Endodermal cell (in vitro differentiated cells): ENCODE data around the gene ECD. TPM values are rescaled to one million over a fixed set of nuclear protein-coding genes. Genes with fewer than 3 reads are reported as not detected.

Experiments used
- DNase-seq: peaks from one replicate; pipeline ENCODE4 v3.0.0-alpha.2; 2017
- H3K27ac ChIP-seq: 2 replicates; pipeline ENCODE4 v1.5.1; 2013; ENCODE audit warnings: mild to moderate bottlenecking, low read depth, low read length, moderate library complexity
- H3K27me3 ChIP-seq: 2 replicates; pipeline ENCODE4 v1.6.1; 2013; ENCODE audit warnings: mild to moderate bottlenecking, low read length, moderate library complexity; ENCODE audit not compliant: insufficient read depth, control insufficient read depth, poor library complexity, severe bottlenecking
- H3K36me3 ChIP-seq: 2 replicates; pipeline ENCODE4 v1.7.0; 2013; ENCODE audit warnings: mild to moderate bottlenecking, low read length, moderate library complexity; ENCODE audit not compliant: control insufficient read depth, insufficient read depth
- H3K4me1 ChIP-seq: one replicate; pipeline ENCODE4 v1.7.0; 2013; ENCODE audit warnings: low read length; ENCODE audit not compliant: control insufficient read depth, insufficient read depth
- H3K4me3 ChIP-seq: 2 replicates; pipeline ENCODE4 v1.5.1; 2013; ENCODE audit warnings: mild to moderate bottlenecking, low read length, moderate library complexity
- H3K9ac ChIP-seq: 2 replicates; pipeline ENCODE4 v1.6.1; 2013; ENCODE audit warnings: mild to moderate bottlenecking, low read length, moderate library complexity; ENCODE audit not compliant: poor library complexity, severe bottlenecking; ENCODE audit errors: extremely low read depth
- H3K9me3 ChIP-seq: 2 replicates; pipeline ENCODE4 v1.6.1; 2013; ENCODE audit warnings: mild to moderate bottlenecking, low read length, moderate library complexity; ENCODE audit not compliant: control insufficient read depth
- H3K27ac Mint-ChIP-seq: 2 replicates; pipeline ENCODE4 v1.8.0; 2020; ENCODE audit warnings: mixed read lengths
- H3K27me3 Mint-ChIP-seq: 2 replicates; pipeline ENCODE4 v1.8.0; 2021; ENCODE audit warnings: mild to moderate bottlenecking, mixed read lengths; ENCODE audit not compliant: insufficient read depth
- H3K36me3 Mint-ChIP-seq: 2 replicates; pipeline ENCODE4 v1.8.0; 2020; ENCODE audit warnings: low read depth, mixed read lengths
- H3K4me1 Mint-ChIP-seq: 2 replicates; pipeline ENCODE4 v1.8.0; 2020; ENCODE audit warnings: mixed read lengths
- H3K4me3 Mint-ChIP-seq: 2 replicates; pipeline ENCODE4 v1.8.0; 2020; ENCODE audit warnings: mild to moderate bottlenecking, moderate library complexity, mixed read lengths
- H3K9me3 Mint-ChIP-seq: 2 replicates; pipeline ENCODE4 v1.8.0; 2020; ENCODE audit warnings: mild to moderate bottlenecking, mixed read lengths
- CTCF ChIP-seq: fragments of 200-600 bp; sonication (generic); conservative IDR thresholded peaks from 2 replicates; pipeline ENCODE4 v1.5.0; 2021; ENCODE audit warnings: antibody characterized with exemption, mild to moderate bottlenecking
- WGBS, 2 experiments: methylation state at CpG; one replicate each; pipeline versions ENCODE4 v1.1.5 to v1.1.7; 2013; ENCODE audit warnings: missing lambda C conversion rate in 2 of 2, mixed read lengths in 1 of 2; ENCODE audit not compliant: insufficient coverage in 1 of 2, insufficient read length in 1 of 2; 5-methylcytosine and 5-hydroxymethylcytosine counted together
- long read RNA-seq, 4 experiments: library from polyadenylated mRNA in 2 of 4; library from RNA in 1 of 4; library from capped mRNA in 1 of 4; stranded (forward) in 3 of 4; unstranded in 1 of 4; transcript quantifications; one replicate each; pipeline ENCODE4 v2.0.0, GENCODE V29; 2020 to 2021; ENCODE audit warnings: inconsistent platforms in 1 of 4
- polyA plus RNA-seq, 2 experiments: library from polyadenylated mRNA; stranded (reverse); fragments of 50-300 nt; gene quantifications; one replicate each; pipeline ENCODE4 v1.2.3, GENCODE V29; 2013
- total RNA-seq, 2 donors: library from RNA; stranded (reverse); fragmentation: NEBNext Ultra II Directional in 1 of 2; extraction: Animal tissue kit (Norgen Biotek cat#: 25700) in 1 of 2; gene quantifications; 2 replicates in 1 of 2; 3 replicates in 1 of 2; pipeline ENCODE4 v1.2.1, GENCODE V29; 2021

The ECD gene
- total RNA-seq = 10 to 100 TPM; 38.4 to 40.7 TPM
- polyA plus RNA-seq (2013, experiment 1 of 2) = 34.1 TPM
- polyA plus RNA-seq (2013, experiment 2 of 2) = 32.7 TPM
- long read RNA-seq, experiment 1, transcript ECD-201 (14 exons, 3,069 nt) = major isoform, 11 of 20 reads
- long read RNA-seq, experiment 1, partial matches to known transcripts = 2 of 20 reads
- long read RNA-seq, experiment 1, other reads (novel, unspliced or antisense) = 7 of 20 reads
- long read RNA-seq, experiment 2, transcript ECD-201 (14 exons, 3,069 nt) = major isoform, 84 of 117 reads
- long read RNA-seq, experiment 2, partial matches to known transcripts = 18 of 117 reads
- long read RNA-seq, experiment 2, other reads (novel, unspliced or antisense) = 14 of 117 reads
- long read RNA-seq, experiment 3, transcript ECD-201 (14 exons, 3,069 nt) = major isoform, 230 of 264 reads
- long read RNA-seq, experiment 3, partial matches to known transcripts = 8 of 264 reads
- long read RNA-seq, experiment 3, other reads (novel, unspliced or antisense) = 24 of 264 reads
- long read RNA-seq, experiment 4, transcript ECD-201 (14 exons, 3,069 nt) = major isoform, 24 of 33 reads
- long read RNA-seq, experiment 4, partial matches to known transcripts = 2 of 33 reads
- long read RNA-seq, experiment 4, other reads (novel, unspliced or antisense) = 7 of 33 reads

DNA sequence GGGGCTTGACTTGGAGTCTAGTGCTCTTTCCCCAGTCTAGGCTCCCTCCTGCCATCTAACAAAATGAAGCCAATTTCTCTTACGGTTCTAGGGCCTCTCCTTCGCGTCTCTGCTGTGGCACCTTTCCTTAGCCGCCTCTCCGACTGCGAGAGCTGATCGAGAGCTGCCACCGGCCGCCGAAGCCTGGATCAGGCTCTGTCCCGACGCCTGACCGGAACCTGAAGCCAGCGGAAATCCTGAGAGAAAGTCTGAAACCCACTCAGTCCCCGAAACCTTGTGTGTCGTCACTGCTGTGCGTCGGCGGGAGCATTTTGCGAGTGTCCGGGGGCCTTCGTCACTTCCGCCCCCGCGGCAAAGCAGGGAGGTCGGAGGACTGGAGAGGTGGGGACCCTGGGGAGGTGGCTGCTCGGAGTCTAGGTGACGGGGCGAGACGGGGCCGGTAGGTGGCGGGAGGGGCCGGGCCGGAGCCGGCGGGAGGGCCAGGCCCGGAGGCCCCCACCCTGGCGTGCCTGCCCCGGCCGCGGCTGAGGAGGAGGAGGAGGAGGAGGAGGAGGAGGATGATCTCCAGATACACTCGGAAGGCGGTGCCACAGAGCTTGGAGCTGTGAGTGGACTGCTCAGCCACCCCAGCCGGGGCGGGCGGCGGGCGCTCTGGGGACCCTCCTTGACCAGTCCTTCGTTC, at the start of gene ECD, which contains the start of gene FAM149B1:
TSS of gene ECD (minus strand) at position 226 of the 682 bp plus-strand sequence. CDS start 4,071 bp downstream, outside the sequence.
TSS of gene FAM149B1 (plus strand) at position 337 of the 682 bp plus-strand sequence. CDS start at position 558, 221 bp downstream.
- 0% methylated on average over 16 to 49 of the region's 49 CpGs for WGBS, 2 experiments
- H3K27me3 ChIP-seq = no peaks in the 10 kb centered on the region
- H3K27ac ChIP-seq = peak within 1 kb of the TSS; percentile 82
- no peaks in the 10 kb centered on the region for H3K27me3 Mint-ChIP-seq
- TF ChIP-seq CTCF = peak; percentile 60
- H3K4me1 Mint-ChIP-seq = peaks cover 10% of the 10 kb centered on the region
- H3K9ac ChIP-seq = peak within 1 kb of the TSS; percentile 93
- H3K4me1 ChIP-seq = no peaks in the 10 kb centered on the region
- peak within 1 kb of the TSS; percentile 99 for H3K4me3 Mint-ChIP-seq
- DNase-seq = peak; percentile 98
- H3K4me3 ChIP-seq = peak within 1 kb of the TSS; percentile 94
- peaks cover 11% of the 10 kb centered on the region for H3K36me3 ChIP-seq
- no peaks in the 10 kb centered on the region for H3K9me3 ChIP-seq
- peaks cover 12% of the 10 kb centered on the region for H3K36me3 Mint-ChIP-seq
- peak within 1 kb of the TSS; percentile 100 for H3K27ac Mint-ChIP-seq
- H3K9me3 Mint-ChIP-seq = no peaks in the 10 kb centered on the region

DNA sequence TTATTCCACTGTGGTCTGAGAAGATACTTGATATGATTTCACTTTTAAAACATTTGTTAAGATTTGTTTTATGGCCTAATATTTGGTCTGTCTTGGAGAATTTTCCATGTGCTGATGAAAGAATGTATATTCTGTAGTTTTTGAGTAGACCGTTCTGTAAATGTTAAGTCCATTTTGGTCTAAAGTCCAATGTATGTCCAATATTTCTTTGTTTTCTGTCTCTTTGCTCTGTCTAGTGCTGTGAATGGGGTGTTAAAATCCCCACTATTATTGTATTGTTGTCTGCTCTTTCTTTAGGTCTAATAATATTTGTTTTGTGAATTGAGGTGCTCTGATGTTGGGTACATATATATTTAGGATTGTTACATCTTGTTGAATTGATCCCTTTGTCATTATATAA, 47.9 kb upstream of the ECD start:
- Mint-ChIP-seq H3K4me1 (peaks cover 13% of the 10 kb centered on the region), H3K36me3 (peaks cover 42% of the 10 kb centered on the region), H3K9me3 (no peaks in the 10 kb centered on the region), H3K27ac (no peak overlapping the region), H3K27me3 (no peaks in the 10 kb centered on the region), H3K4me3 (no peak overlapping the region)
- no peak overlapping the region for H3K9ac ChIP-seq
- H3K9me3 ChIP-seq = peaks cover 4% of the 10 kb centered on the region
- H3K4me3 ChIP-seq = no peak overlapping the region
- TF ChIP-seq CTCF = no peak
- no peak for DNase-seq
- H3K27ac ChIP-seq = no peak overlapping the region
- WGBS, 2 experiments = 92% methylated on average over 1 of the region's 1 CpG; no CpG with 5 or more reads in 1 of the 2 experiments
- H3K4me1 ChIP-seq = no peaks in the 10 kb centered on the region
- peaks cover 17% of the 10 kb centered on the region for H3K36me3 ChIP-seq
- no peaks in the 10 kb centered on the region for H3K27me3 ChIP-seq

- no peaks in the 10 kb centered on the region for H3K4me1 Mint-ChIP-seq
- H3K36me3 Mint-ChIP-seq = peaks cover 60% of the 10 kb centered on the region
- H3K9me3 ChIP-seq = peaks cover 16% of the 10 kb centered on the region
- DNase-seq = no peak
- H3K4me1 ChIP-seq = no peaks in the 10 kb centered on the region
- 85% methylated on average over 4 of the region's 4 CpGs; no CpG with 5 or more reads in 1 of the 2 experiments for WGBS, 2 experiments
- no peak overlapping the region for H3K27ac ChIP-seq
- H3K9me3 Mint-ChIP-seq = peaks cover 15% of the 10 kb centered on the region
- no peaks in the 10 kb centered on the region for H3K27me3 Mint-ChIP-seq
- no peak overlapping the region for H3K4me3 ChIP-seq
- no peaks in the 10 kb centered on the region for H3K27me3 ChIP-seq
- no peak overlapping the region for H3K4me3 Mint-ChIP-seq
- TF ChIP-seq CTCF = no peak
- no peak overlapping the region for H3K27ac Mint-ChIP-seq
- H3K36me3 ChIP-seq = peaks cover 14% of the 10 kb centered on the region
- no peak overlapping the region for H3K9ac ChIP-seq
These were observed 43.5 kb upstream of the ECD start for GRCh38 chr10:73211106-73211811.
